GM23248 (cell line): ENCODE measurements around the gene RGL4. TPM values are rescaled to one million over a fixed set of nuclear protein-coding genes. Genes with fewer than 3 reads are reported as not detected.
"Not testable (repeated sequence)": the region's sequence is repeated elsewhere in the genome, so short reads cannot be mapped to it uniquely, and the experiment has no call there.

Experiments
- DNase-seq: peaks from one replicate; pipeline ENCODE4 v3.0.0-alpha.2; 2015
- H2AFZ ChIP-seq: fragments of 200-600 bp; sonication (generic); 2 replicates; pipeline ENCODE4 v1.6.1; 2016; ENCODE audit warnings: antibody characterized with exemption
- H3F3A ChIP-seq: fragments of 200-600 bp; sonication (generic); 2 replicates; pipeline ENCODE4 v1.6.1; 2016; ENCODE audit warnings: mild to moderate bottlenecking, antibody characterized with exemption, mixed run types; ENCODE audit not compliant: insufficient read depth
- H3K27ac ChIP-seq: fragments of 200-600 bp; sonication (generic); 2 replicates; pipeline ENCODE4 v1.5.1; 2016; ENCODE audit warnings: mild to moderate bottlenecking
- H3K27me3 ChIP-seq: fragments of 200-600 bp; sonication (generic); replicated peaks from 2 replicates; pipeline ENCODE4 v1.6.1; 2016; ENCODE audit warnings: mild to moderate bottlenecking; ENCODE audit not compliant: insufficient read depth
- H3K36me3 ChIP-seq: fragments of 200-600 bp; sonication (generic); 2 replicates; pipeline ENCODE4 v1.6.1; 2016; ENCODE audit warnings: low read depth, mild to moderate bottlenecking
- H3K4me1 ChIP-seq: fragments of 200-600 bp; sonication (generic); 2 replicates; pipeline ENCODE4 v1.6.1; 2016; ENCODE audit warnings: mild to moderate bottlenecking; ENCODE audit not compliant: insufficient read depth
- H3K4me2 ChIP-seq: fragments of 200-600 bp; sonication (generic); one replicate; pipeline ENCODE4 v1.6.1; 2016; ENCODE audit warnings: mild to moderate bottlenecking; ENCODE audit not compliant: unreplicated experiment
- H3K4me3 ChIP-seq: fragments of 200-600 bp; sonication (generic); 2 replicates; pipeline ENCODE4 v1.5.1; 2016; ENCODE audit warnings: mild to moderate bottlenecking
- H3K79me2 ChIP-seq: fragments of 200-600 bp; sonication (generic); 2 replicates; pipeline ENCODE4 v1.6.1; 2016; ENCODE audit warnings: mild to moderate bottlenecking; ENCODE audit not compliant: insufficient read depth
- H3K9ac ChIP-seq: fragments of 200-600 bp; sonication (generic); 2 replicates; pipeline ENCODE4 v1.6.1; 2016; ENCODE audit warnings: mild to moderate bottlenecking
- H3K9me2 ChIP-seq: fragments of 200-600 bp; sonication (generic); 2 replicates; pipeline ENCODE4 v1.6.1; 2016; ENCODE audit warnings: mixed run types, mild to moderate bottlenecking, moderate library complexity; ENCODE audit not compliant: insufficient read depth
- H3K9me3 ChIP-seq: fragments of 200-600 bp; sonication (generic); one replicate; pipeline ENCODE4 v1.6.1; 2017; ENCODE audit warnings: low read depth
- H4K20me1 ChIP-seq: fragments of 200-600 bp; sonication (generic); 2 replicates; pipeline ENCODE4 v1.6.0; 2016; ENCODE audit not compliant: insufficient read depth
- EZH2 ChIP-seq: fragments of 200-600 bp; sonication (generic); IDR thresholded peaks from 2 replicates; pipeline ENCODE4 v1.6.1; 2018; ENCODE audit warnings: antibody characterized with exemption, mild to moderate bottlenecking; ENCODE audit not compliant: insufficient read depth, poor library complexity, severe bottlenecking
- EZH2phosphoT487 ChIP-seq: fragments of 200-600 bp; sonication (generic); IDR thresholded peaks from 2 replicates; pipeline ENCODE4 v1.6.1; 2018; ENCODE audit warnings: antibody characterized with exemption, moderate library complexity, mild to moderate bottlenecking, low read depth; ENCODE audit not compliant: insufficient read depth
- WGBS, 2 experiments: methylation state at CpG; one replicate each; pipeline ENCODE4 v1.1.6; 2015 to 2017; ENCODE audit warnings: low lambda C conversion rate in 2 of 2, low coverage in 1 of 2; ENCODE audit errors: missing lambda C conversion rate in 2 of 2; 5-methylcytosine and 5-hydroxymethylcytosine counted together
- in situ Hi-C: fragments of 300-500 bp; cut with MboI; formaldehyde crosslinking; loops from 2 replicates; pipeline ENCODE4 v1.15.0; 2020
- polyA plus RNA-seq: library from polyadenylated mRNA; unstranded; fragments of >200 nt; fragmentation: Nextera tagmentation; extraction: Ambion mirVana; gene quantifications from 2 replicates; pipeline ENCODE4 v1.2.1, GENCODE V29; 2016
- total RNA-seq: library from RNA; depleted of rRNA; stranded (reverse); fragments of >200 nt; shearing (Covaris generic); gene quantifications from 2 replicates; pipeline ENCODE4 v1.2.3, GENCODE V29; 2014

Gene RGL4
- total and polyA plus RNA-seq, 2 experiments from 2014 or later = 0.06 TPM; not detected in 1

- H3K27ac ChIP-seq = no peak overlapping the region
- WGBS, 2 experiments = 81 to 85% methylated on average over 8 of the region's 8 CpGs
- H3K9me3 ChIP-seq = no peaks in the 10 kb centered on the region
- no peak overlapping the region for H3K4me3 ChIP-seq
- H3K9me2 ChIP-seq = no peaks in the 10 kb centered on the region
- no peaks in the 10 kb centered on the region for H3K4me1 ChIP-seq
- H3K27me3 ChIP-seq = no peaks in the 10 kb centered on the region
- no peaks in the 10 kb centered on the region for H3K36me3 ChIP-seq
- no peak overlapping the region for H3K4me2 ChIP-seq
- DNase-seq = no peak
- in situ Hi-C loops = no loop called here
- no peaks in the 10 kb centered on the region for H3K79me2 ChIP-seq
- no peak overlapping the region for H3K9ac ChIP-seq
- H3F3A ChIP-seq = no peaks in the 10 kb centered on the region
- H2AFZ ChIP-seq = no peak overlapping the region
- no peaks in the 10 kb centered on the region for H4K20me1 ChIP-seq
- TF ChIP-seq EZH2 = no peak
These were observed 38.1 kb upstream of the RGL4 start for GRCh38 chr22:23652711-23653110.

- Histone ChIP-seq H4K20me1 (no peaks in the 10 kb centered on the region), H3K27ac (no peak overlapping the region), H3K79me2 (no peaks in the 10 kb centered on the region), H3K4me1 (no peaks in the 10 kb centered on the region), H3K4me3 (no peak overlapping the region), H2AFZ (no peak overlapping the region), H3F3A (no peaks in the 10 kb centered on the region), H3K9ac (no peak overlapping the region), H3K9me3 (no peaks in the 10 kb centered on the region), H3K4me2 (no peak overlapping the region), H3K36me3 (no peaks in the 10 kb centered on the region), H3K27me3 (no peaks in the 10 kb centered on the region), H3K9me2 (no peaks in the 10 kb centered on the region)
- TF ChIP-seq EZH2 (no peak), EZH2phosphoT487 (no peak)
- no peak for DNase-seq
- in situ Hi-C loops = no loop called here
- 95 to 97% methylated on average over 4 to 6 of the region's 6 CpGs for WGBS, 2 experiments
These were observed 34.8 kb upstream of the RGL4 start for GRCh38 chr22:23655891-23656475.

- Histone ChIP-seq H3K79me2 (no peaks in the 10 kb centered on the region), H3K9me2 (no peaks in the 10 kb centered on the region), H3K4me3 (no peak overlapping the region), H3K4me1 (no peaks in the 10 kb centered on the region), H2AFZ (no peak overlapping the region), H3K9ac (no peak overlapping the region), H4K20me1 (no peaks in the 10 kb centered on the region), H3K36me3 (no peaks in the 10 kb centered on the region), H3K9me3 (no peaks in the 10 kb centered on the region), H3F3A (no peaks in the 10 kb centered on the region), H3K27me3 (no peaks in the 10 kb centered on the region), H3K4me2 (no peak overlapping the region), H3K27ac (no peak overlapping the region)
- 58 to 78% methylated on average over 5 of the region's 5 CpGs for WGBS, 2 experiments
- no peak for TF ChIP-seq EZH2phosphoT487
- TF ChIP-seq EZH2 = no peak
- in situ Hi-C loops = no loop called here
- DNase-seq = no peak
These were observed 33.1 kb upstream of the RGL4 start for GRCh38 chr22:23657727-23658126.

- 92 to 94% methylated on average over 4 of the region's 4 CpGs for WGBS, 2 experiments
- H3K79me2 ChIP-seq = not testable (repeated sequence)
These were observed 30.4 kb upstream of the RGL4 start for GRCh38 chr22:23660381-23660780.

More at GRCh38 chr22:23660381-23660780, 30.4 kb upstream of the RGL4 start:
- H3K27ac ChIP-seq, H3K4me1 ChIP-seq, H3K36me3 ChIP-seq, H3K4me3 ChIP-seq, H4K20me1 ChIP-seq, H3K9me3 ChIP-seq, in situ Hi-C loops, H2AFZ ChIP-seq, H3F3A ChIP-seq, H3K27me3 ChIP-seq, H3K9ac ChIP-seq, DNase-seq, H3K9me2 ChIP-seq, H3K4me2 ChIP-seq: not testable (repeated sequence)
